Ovary (tissue), 3 donors: ENCODE data around the gene ZNF514.
A peak's percentile ranks its signal among the peaks of the same experiment; 100 is the strongest.

Experiments
- EP300 ChIP-seq: sonication (generic); formaldehyde crosslinking; IDR thresholded peaks from one replicate; pipeline ENCODE4 v1.6.1; 2017; ENCODE audit warnings: antibody characterized with exemption
- POLR2A ChIP-seq: fragments of 450-650 bp; IDR thresholded peaks from one replicate; pipeline ENCODE4 v1.6.1; 2017; ENCODE audit warnings: antibody characterized with exemption, mild to moderate bottlenecking, moderate library complexity
- TF ChIP-seq, protein P1 (sequence below), 3 donors: fragments of 450-650 bp in 2 of 3; fragments of 200-600 bp in 1 of 3; IDR thresholded peaks; one replicate each; pipeline versions ENCODE4 v1.5.1 to v1.8.0; 2016 to 2022; ENCODE audit warnings: antibody characterized with exemption in 3 of 3, mild to moderate bottlenecking in 1 of 3
- donor health status: DM: no; HTN: no; CAD: no.

DNA sequence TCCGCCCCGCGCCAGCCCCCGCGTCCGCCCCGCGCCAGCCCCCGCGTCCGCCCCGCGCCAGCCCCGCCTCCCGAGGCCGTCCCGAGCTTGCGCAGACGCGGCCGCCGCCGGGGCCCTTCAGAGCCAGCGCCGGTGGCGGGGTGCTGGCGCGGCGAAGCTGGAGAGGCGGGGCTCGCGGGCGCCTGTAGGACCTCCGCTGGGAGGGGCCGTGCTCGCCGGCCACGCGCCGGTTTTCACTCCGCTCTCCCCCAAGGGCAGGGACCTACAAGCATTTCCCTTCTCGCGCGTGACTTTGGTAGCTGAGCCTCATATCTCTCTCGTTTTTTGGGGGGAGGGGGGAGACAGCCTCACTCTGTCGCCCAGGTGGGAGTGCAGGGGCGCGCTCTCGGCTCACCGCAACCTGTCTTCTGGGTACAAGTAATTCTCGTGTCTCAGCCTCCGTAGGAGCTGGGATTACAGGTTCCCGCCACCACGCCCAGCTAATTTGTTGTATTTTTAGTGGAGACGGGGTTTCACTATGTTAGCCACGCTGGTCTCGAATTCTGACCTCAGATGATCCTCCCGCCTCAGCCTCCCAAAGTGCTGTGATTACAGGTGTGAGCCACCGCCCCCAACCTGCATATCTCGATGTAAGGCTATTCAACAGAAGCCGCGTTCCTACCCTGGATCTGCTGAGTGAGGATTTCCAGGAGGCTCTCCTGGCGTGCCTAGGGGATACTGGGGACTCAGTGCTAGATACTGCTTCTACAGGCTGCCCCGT is at the start of gene ZNF514:
- TF ChIP-seq, protein P1, sequence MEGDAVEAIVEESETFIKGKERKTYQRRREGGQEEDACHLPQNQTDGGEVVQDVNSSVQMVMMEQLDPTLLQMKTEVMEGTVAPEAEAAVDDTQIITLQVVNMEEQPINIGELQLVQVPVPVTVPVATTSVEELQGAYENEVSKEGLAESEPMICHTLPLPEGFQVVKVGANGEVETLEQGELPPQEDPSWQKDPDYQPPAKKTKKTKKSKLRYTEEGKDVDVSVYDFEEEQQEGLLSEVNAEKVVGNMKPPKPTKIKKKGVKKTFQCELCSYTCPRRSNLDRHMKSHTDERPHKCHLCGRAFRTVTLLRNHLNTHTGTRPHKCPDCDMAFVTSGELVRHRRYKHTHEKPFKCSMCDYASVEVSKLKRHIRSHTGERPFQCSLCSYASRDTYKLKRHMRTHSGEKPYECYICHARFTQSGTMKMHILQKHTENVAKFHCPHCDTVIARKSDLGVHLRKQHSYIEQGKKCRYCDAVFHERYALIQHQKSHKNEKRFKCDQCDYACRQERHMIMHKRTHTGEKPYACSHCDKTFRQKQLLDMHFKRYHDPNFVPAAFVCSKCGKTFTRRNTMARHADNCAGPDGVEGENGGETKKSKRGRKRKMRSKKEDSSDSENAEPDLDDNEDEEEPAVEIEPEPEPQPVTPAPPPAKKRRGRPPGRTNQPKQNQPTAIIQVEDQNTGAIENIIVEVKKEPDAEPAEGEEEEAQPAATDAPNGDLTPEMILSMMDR (IDR thresholded peaks at IDR 0.05): no peak
- peak; percentile 13 for TF ChIP-seq POLR2A
- TF ChIP-seq EP300: no peak
